Kidney tubule cell (primary cell): ENCODE data around the gene ARFRP1.

Source experiments
- DNase-seq: peaks from one replicate; pipeline ENCODE4 v3.0.0-alpha.2; 2018; ENCODE audit warnings: low spot score

Gene ARFRP1

DNA sequence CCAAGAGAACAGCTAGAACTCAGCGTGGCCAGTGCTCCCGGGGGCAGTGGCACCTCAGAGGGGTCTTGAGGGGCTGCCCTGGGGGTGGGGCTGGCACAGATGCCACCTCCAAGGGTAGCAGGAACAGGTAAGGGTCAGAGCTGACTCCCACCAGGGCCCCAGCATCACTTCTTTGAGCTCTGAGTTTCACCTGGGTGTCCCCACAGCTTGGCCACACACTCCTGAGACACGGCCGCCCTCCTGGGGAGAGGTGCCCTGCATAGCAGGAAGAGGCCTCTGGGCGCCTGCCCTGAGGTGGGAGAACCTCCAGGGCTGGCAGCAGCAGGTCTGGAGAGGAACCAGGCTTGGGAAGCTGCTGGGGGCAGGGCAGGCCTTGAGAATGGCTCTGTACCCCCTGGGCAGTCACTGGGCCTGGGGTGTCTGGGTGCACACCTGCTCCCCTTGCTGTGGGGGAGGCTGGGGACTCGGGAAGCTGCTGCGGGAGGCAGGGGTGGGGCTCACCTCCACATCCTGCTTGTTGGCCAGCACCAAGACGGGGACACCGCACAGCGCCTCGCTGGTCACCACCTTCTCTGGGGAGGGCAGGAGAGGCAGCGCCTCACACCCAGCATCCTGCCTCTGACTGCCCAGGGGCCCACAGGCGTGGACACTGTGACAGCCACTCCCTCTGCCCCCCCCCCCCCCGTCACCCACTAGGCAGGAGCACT, 6.3 kb downstream of the ARFRP1 start:
- no peak for DNase-seq

DNA sequence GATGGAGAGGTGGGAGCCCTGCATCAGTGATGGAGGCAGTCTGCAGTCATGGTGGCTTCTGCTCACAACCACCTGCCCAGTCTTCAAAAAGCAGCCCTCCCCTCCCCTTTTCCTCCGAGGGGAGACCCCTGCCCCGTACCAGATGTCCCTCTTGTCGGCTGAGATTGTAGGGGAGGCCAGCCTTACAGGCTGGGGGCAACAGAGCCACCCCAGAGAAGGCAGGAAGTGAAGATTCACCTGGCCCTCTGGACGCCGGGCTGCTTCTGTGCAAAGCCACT, 6.8 kb downstream of the ARFRP1 start:
- DNase-seq: no peak

DNA sequence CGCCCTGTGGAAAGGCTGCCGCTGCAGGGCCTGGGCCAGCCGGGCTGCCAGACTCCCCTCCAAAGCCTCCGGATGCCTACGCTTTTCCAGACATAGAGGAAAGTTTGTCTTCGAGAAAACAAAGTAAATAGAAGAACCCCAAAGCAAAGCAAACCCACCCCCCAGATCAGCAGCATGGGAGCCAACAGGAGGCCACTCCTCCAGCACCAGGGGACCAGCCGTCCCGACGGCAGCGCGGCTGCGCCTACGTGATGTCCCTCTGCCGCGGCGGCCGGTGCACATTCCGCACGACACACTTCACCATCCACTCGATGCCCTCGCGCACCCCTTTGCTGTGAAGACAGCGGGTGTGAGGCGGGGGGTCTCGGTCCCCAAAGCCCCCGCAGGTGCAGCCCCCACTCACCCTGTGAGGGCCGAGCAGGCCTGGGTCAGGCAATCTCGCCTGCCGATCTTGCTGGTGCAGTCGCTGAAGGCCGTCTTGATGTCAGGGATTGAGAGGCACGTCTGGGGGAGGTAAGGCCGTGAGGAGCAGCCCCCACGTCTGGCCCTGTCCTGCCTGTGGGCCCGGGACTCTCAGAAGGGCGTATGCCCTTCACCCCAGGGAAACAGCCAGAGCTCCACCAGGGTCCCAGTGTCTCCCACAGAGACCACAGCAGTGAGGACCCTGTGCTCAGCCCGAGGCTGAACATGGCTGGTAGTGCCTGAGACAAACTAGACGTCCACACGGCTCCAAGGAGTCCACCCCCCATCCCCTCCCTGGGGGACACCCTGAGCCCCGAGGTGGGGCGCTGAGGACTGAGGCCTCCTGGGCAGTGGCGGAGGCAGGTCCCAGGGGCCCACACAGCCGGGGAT, 7.4 kb downstream of the ARFRP1 start:
- DNase-seq: no peak

DNA sequence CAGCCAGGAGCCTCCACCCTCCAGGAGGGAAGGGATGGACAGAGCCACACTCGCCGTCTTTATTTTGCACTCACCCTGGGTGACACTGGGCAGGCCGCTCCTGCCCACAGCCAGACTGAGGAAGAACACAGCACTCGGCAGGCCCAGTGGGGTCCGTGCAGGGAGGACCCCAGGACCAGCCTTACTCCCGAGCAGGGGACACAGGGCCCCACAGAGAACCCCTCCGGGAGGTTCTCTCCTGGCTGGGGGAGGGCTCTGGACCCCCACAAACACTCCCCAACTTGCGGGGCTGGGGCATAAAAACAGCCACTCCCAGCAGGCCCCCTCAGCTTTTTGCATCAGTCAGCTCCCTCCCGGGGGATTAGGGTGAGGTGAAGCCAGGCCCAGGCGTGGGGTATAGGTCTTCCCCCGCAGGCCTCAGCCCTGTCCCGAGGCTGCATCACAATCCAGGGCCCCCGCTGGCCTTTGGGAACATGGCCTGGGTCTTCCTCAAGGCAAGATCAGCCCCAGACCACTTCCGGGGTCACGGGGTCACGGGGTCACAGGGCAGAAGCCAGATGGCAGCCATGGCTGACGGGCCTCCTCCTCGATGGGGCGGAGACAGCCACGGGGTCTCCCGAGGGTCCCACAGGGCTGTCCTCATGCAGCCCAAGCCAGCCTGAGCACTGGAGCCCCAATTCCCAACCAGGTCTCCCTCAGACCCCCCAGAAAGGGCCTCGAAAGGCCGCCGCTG, 8.1 kb downstream of the ARFRP1 start:
- DNase-seq: no peak

DNA sequence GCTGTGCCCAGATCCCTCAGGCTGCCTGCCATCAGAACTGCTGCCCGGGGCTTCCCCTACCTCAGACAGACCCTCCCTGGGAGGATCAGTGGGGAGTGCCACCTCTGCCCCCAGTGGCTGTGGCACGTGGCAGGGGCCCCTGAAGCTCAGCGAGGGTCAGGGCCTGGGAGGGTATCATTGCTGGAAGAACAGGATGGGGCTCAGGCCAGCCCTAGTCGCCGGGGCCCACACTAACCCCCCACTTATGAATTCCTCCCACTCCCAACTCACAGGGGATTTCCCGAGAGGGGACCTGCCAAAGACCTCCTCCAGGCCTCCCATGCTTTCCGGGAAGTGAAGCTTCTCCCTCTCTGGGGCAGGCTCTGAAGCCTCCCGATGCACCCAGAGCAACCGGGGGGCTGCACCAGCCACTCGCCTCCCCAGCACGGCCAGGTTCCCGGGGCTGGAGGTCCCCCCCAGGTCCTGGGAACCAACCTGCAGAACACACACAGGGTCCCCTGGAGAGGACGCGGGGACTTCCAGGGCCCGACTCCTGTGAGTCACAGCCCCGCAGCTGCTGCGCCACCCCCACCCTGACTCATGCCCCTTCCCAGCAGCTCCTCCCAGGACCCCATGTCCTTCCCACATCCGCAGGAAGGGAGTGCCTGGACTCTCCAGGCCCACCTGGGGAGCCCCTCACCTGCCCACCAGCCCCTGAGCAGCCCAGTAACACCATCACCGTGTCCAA, 8.9 kb downstream of the ARFRP1 start:
- peak; percentile 94 for DNase-seq

DNA sequence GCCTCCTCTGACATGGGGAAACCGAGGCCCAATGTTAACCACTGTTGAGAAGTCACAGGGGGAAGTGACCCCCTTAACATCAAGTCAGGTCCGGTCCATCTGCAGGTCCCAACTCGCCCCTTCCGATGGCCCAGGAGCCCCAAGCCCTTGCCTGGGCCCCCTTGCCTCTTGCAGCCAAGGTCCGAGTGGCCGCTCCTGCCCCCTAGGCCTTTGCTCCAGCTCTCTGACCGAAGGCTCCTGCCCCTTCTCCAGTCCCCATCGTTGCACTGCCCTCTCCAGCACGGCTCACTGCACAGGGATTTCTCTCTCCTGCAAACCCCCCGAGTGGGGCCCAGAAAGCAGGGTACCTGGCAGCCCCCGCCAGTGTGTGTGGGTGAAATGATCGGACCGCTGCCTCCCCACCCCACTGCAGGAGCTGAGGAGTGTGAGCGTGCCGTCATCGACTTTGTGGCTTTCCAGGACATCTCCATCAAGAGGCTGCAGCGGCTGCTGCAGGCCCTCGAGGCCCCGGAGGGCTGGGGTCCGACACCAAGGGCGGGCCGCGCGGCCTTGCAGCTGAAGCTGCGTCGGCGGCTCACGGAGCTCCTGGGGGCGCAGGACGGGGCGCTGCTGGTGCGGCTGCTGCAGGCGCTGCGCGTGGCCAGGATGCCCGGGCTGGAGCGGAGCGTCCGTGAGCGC, 9.8 kb downstream of the ARFRP1 start:
- DNase-seq: no peak

DNA sequence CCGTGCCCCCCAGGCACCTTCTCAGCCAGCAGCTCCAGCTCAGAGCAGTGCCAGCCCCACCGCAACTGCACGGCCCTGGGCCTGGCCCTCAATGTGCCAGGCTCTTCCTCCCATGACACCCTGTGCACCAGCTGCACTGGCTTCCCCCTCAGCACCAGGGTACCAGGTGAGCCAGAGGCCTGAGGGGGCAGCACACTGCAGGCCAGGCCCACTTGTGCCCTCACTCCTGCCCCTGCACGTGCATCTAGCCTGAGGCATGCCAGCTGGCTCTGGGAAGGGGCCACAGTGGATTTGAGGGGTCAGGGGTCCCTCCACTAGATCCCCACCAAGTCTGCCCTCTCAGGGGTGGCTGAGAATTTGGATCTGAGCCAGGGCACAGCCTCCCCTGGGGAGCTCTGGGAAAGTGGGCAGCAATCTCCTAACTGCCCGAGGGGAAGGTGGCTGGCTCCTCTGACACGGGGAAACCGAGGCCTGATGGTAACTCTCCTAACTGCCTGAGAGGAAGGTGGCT, 10.4 kb downstream of the ARFRP1 start:
- DNase-seq: peak; percentile 37

DNA sequence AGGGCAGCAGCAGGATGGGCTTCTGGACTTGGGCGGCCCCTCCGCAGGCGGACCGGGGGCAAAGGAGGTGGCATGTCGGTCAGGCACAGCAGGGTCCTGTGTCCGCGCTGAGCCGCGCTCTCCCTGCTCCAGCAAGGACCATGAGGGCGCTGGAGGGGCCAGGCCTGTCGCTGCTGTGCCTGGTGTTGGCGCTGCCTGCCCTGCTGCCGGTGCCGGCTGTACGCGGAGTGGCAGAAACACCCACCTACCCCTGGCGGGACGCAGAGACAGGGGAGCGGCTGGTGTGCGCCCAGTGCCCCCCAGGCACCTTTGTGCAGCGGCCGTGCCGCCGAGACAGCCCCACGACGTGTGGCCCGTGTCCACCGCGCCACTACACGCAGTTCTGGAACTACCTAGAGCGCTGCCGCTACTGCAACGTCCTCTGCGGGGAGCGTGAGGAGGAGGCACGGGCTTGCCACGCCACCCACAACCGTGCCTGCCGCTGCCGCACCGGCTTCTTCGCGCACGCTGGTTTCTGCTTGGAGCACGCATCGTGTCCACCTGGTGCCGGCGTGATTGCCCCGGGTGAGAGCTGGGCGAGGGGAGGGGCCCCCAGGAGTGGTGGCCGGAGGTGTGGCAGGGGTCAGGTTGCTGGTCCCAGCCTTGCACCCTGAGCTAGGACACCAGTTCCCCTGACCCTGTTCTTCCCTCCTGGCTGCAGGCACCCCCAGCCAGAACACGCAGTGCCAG, 11.0 kb downstream of the ARFRP1 start, which contains the start of gene TNFRSF6B:
TNFRSF6B (plus strand) TSS at position 25 of the 729 bp plus-strand sequence; CDS start at position 141, 116 bp downstream.
- no peak for DNase-seq

DNA sequence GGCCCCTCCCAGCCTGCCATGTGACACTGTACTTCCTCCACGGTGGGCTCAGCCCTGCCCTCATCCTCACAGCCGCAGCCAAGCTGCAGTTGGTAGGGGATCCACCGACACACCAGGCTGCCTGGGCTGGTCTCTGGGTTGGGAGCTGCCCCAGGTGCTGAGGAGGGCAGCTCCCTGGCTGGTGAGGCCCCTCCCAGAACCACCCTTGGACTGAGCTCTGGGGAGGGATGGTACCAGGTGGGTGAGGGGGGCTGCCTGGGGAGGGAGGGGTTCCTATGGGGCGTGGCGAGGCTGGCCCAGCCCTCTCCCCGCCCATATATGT, 11.5 kb downstream of the ARFRP1 start:
- peak; percentile 63 for DNase-seq

DNA sequence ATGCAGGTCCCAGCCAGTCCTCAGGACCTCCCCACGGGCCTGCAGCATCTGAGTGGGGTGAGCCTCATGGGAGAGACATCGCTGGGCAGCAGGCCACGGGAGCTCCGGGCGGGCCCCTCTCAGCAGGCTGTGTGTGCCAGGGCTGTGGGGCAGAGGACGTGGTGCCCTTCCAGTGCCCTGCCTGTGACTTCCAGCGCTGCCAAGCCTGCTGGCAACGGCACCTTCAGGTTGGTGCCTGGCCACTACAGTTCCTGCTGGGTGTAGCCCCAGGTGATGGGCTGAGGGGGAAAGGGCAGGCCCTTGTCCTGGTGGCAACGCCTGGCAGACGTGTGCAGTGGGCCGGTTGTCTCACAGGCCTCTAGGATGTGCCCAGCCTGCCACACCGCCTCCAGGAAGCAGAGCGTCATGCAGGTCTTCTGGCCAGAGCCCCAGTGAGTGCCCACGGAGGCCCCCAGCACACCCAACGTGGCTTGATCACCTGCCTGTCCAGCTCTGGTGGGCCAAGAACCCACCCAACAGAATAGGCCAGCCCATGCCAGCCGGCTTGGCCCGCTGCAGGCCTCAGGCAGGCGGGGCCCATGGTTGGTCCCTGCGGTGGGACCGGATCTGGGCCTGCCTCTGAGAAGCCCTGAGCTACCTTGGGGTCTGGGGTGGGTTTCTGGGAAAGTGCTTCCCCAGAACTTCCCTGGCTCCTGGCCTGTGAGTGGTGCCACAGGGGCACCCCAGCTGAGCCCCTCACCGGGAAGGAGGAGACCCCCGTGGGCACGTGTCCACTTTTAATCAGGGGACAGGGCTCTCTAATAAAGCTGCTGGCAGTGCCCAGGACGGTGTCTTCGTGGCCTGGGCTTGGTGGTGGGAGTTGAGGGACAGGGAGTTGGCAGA, 12.1 kb downstream of the ARFRP1 start:
- no peak for DNase-seq

DNA sequence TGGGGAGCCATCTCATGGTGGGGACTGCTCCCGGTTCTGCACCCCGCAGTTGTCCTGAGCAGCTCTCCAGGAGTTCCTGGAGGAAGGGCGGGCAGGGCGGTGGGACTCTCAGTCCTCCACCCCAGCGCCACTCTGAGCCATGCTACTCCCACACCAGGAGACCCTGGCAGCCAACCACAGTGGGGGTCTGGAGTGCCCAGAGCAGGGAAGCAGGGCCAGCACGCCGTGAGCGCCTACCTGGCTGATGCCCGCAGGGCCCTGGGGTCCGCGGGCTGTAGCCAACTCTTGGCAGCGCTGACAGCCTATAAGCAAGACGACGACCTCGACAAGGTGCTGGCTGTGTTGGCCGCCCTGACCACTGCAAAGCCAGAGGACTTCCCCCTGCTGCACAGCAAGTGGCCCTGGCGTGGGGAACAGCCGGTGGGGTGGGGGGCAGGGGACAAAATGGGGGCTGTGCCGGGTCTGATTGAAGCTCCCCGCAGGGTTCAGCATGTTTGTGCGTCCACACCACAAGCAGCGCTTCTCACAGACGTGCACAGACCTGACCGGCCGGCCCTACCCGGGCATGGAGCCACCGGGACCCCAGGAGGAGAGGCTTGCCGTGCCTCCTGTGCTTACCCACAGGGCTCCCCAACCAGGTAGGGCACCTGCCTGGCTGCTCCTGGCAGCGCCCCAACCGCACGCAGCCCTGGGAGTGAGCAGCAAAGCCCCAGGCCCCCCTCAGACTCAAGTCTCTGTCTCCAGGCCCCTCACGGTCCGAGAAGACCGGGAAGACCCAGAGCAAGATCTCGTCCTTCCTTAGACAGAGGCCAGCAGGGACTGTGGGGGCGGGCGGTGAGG, 13.0 kb downstream of the ARFRP1 start:
- no peak for DNase-seq

DNA sequence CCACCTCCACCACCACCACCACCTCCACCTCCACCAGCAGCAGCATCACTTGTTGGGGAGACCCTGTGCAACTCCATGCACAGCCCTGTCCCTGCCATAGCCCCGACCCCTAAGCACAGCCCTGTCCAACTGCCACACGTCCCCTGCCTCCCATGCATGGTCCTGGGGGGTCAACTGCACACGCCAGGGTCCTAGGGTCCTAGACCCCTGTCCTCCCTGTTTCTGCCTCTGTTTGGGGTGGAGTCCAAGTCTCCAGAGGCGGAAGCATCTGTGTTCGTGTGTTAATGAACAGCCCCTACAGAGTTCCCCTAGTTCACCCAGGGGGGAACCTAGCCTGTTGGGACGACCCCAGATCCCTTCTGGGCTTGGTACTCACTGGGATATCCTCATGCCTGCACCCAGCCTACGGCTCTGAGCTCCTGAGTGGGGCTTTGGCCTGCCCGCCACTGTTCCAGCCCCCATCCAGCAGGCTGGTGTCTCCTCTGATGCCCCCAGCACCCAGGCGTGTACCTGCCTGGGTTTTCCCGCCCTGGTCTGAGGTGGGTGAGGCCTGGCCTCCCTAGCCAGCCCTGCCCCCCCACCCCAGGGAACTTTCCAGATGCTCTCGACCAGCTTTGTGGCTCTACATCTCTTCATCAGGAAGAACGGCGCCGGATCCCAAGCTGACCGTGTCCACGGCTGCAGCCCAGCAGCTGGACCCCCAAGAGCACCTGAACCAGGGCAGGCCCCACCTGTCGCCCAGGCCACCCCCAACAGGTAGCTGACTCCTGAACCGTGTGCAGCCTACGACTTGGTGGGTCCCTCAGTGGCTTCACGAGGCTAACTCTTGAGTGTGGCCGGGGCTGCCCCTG, 13.8 kb downstream of the ARFRP1 start:
- DNase-seq: no peak

DNA sequence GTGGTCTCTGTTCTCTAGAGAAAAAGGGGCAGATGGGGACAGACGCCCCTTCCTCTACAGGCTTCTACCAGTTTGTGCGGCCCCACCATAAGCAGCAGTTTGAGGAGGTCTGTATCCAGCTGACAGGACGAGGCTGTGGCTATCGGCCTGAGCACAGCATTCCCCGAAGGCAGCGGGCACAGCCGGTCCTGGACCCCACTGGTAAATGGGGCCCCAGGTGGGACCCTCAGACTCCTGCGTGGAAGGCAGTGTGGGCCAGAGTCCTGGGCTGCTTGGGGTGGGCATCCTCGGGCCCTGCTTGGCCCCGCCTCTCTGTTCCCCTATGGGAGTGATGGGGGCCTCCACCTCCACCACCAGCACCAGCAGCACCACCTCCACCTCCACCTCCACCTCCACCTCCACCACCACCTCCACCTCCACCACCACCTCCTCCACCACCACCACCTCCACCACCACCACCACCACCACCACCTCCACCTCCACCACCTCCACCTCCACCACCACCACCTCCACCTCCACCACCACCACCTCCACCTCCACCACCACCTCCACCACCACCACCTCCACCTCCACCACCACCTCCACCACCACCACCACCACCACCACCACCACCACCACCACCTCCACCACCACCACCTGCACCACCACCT, 14.6 kb downstream of the ARFRP1 start:
- no peak for DNase-seq

DNA sequence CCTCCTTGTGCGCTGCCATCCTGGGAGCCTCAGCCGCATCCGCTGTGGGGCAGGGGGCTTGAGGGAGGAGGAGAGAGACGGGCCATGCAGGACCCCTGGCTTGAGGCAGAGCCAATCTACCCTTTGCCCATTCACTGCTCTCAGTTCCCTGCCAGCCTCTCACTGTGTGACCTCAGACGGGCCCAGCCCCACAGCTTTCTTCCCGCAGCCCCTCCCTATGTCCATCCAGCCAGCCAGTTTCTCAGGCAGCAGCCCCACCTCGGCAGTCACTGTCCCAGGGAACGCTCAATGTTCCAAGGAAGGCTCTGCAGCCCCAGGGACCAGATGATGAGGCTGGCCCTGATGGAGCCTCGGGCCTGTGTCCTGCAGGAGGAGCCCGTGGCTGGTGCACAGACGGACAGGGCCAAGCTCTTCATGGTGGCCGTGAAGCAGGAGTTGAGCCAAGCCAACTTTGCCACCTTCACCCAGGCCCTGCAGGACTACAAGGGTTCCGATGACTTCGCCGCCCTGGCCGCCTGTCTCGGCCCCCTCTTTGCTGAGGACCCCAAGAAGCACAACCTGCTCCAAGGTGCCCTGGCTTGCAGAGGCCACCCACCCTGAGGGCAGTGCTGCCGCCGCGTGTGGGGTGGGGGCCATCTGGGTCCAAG, 15.2 kb downstream of the ARFRP1 start:
- no peak for DNase-seq

DNA sequence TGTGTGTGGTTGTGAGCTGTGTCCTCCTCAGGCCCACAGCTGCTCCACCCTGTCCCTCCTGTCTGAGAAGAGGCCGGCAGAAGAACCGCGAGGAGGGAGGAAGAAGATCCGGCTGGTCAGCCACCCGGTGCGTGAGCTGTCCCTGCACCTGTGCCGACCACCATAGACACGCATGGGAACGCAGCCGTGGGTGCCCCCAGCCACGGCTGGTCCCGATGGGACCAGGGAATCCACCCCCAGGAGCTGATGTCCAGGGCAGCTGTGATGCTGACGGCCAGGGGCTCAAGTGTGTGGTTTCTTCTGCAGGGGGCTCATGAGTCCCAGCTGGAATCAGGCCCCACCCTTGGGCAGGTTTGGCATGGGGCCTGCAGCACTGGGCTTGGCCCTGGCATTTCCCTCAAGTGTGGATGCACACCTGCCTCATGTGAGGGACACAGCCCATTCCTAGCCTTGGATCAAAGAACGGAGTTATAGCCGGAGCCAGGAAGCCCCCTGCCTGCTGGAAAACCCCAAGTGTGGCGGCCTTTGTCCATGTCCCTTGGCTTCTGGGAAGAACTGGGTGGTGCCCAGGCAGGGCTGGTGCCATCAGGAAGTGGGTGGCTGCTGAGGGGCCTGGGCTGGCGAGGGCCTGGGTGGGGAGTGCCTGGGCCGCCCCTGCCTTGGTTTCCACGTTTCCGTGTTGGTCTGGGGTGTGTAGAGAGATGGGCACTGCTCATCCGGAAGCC, 15.9 kb downstream of the ARFRP1 start:
- DNase-seq: no peak
